ENCODE data around the gene DAAM1.
A peak's percentile ranks its signal among the peaks of the same experiment; 100 is the strongest.

DAAM1 gene

DNA sequence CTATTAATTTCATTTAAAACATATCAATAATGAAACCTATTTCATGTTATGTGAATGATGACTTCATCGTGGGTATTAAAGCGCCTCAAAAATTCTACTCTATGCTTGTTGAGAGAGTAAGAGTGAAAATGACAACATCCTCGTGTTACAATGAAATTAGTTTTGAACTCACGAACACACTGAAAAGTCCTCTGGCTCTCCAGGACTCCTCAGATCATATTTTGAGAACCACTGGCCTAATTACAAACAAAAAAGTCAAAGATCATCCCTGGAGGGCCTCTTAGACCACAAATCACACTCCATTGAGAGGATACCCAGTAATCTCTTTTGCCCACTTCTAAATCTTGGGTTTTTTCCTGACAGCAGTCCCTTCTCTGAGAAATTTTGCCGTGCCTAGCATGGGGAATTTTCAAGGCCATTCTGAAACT is 19.1 kb downstream of the DAAM1 start:
- no peak for TF ChIP-seq CTCF (IDR thresholded peaks at IDR 0.05; ENCODE audit: extremely low read depth, missing control alignments)
- peak; percentile 37 for DNase-seq (ENCODE audit: low spot score)

GRCh38 chr14:59208224-59208814 is 19.9 kb downstream of the DAAM1 start:
- TF ChIP-seq CTCF (IDR thresholded peaks at IDR 0.05; ENCODE audit: extremely low read depth, missing control alignments) = no peak
- no peak for DNase-seq (ENCODE audit: low spot score)

GRCh38 chr14:59208954-59209353 is 20.5 kb downstream of the DAAM1 start:
- DNase-seq (ENCODE audit: low spot score) = no peak
- no peak for TF ChIP-seq CTCF (IDR thresholded peaks at IDR 0.05; ENCODE audit: extremely low read depth, missing control alignments)

DNA sequence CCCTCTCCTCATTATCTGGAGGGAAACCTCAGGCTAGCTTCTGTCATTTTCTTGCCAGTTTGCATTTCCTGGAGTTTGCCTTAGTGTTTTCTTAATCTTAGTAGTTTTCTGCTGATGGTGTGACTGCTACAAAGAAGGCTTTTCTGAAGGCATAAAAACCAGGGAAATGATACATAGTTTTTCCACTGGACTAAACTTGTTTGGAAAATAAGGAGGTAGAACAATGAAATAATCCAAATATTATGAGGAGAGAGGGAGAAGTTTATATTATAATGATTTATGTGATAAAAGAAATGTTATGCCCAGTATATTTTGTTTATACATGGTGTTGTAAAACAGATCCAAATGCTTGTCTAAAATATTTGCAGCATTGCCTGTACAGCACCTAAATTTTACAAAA is 22.2 kb downstream of the DAAM1 start:
- DNase-seq (ENCODE audit: low spot score) = no peak
- no peak for TF ChIP-seq CTCF (IDR thresholded peaks at IDR 0.05; ENCODE audit: extremely low read depth, missing control alignments)

GRCh38 chr14:59213368-59214315 is 25.2 kb downstream of the DAAM1 start:
- TF ChIP-seq CTCF (IDR thresholded peaks at IDR 0.05; ENCODE audit: extremely low read depth, missing control alignments) = no peak
- DNase-seq (ENCODE audit: low spot score) = no peak

DNA sequence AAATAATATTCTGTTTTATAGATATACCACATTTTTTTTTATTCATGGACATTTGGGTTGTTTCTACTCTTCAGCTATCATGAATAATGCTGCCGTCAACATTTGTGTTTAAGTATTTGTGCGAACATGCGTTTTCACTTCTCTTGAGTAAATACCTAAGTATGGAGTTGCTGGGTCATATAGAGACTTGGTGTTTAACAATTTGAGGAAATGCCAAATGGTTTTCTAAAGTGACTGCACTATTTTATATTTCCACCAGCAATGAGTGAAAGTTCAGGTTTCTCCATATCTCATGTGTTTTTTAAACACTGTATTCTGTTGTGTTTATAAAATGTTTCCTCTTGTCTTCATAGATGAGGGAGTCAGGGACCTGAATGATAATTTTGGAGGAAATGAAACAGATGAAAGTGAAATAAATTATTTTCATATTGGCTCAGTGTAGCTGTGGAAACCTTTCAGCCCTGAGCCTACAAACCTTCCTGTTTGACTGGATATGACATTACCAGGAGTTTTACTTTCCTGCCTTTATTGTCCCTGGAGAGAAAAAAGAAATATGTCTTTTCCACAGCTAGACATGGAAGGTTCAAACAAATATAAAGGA is 26.3 kb downstream of the DAAM1 start:
- TF ChIP-seq CTCF (IDR thresholded peaks at IDR 0.05; ENCODE audit: extremely low read depth, missing control alignments) = no peak
- DNase-seq (ENCODE audit: low spot score) = no peak

DNA sequence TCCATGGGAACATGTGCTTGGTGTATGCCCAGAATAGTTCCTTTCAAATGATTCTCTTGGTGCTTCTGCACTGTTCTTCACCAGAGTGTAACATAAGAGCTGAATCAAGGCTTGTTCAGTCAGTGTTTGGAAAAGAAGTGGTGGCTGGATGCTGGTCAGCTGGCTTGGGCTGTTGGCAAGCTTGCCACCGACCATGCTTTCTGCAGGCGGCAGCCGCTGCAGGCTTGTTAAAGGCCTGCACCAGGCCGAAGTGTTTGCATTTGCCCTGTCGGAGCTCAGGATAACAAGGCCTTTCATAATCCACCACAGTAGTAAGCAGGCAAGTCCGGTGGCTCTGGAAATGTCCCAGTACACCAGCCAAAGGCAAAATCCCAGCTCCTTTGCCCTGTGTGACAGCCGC is 26.9 kb downstream of the DAAM1 start:
- no peak for DNase-seq (ENCODE audit: low spot score)
- no peak for TF ChIP-seq CTCF (IDR thresholded peaks at IDR 0.05; ENCODE audit: extremely low read depth, missing control alignments)

All from GM20000 (cell line).